Activated T-cell treated with anti-CD3 and anti-CD28 coated beads, Interleukin-2, amount 50 U/mL, for 1 hour (primary cell): ENCODE results near the gene ARHGAP36.

ENCODE experiments used
- DNase-seq: peaks from one replicate; pipeline ENCODE4 v3.0.0-alpha.2; 2020

The ARHGAP36 gene

GRCh38 chrX:131058136-131058868 is at the start of gene ARHGAP36:
ARHGAP36 (plus strand) TSS chrX:131058346; CDS start chrX:131081666, 23,320 bp downstream.
- no peak for DNase-seq

- no peak for DNase-seq
Observed at GRCh38 chrX:131010186-131010585, 48.0 kb upstream of the ARHGAP36 start.

- DNase-seq = no peak
Observed at GRCh38 chrX:131025336-131025735, 32.8 kb upstream of the ARHGAP36 start.

GRCh38 chrX:131032354-131033230 is 25.6 kb upstream of the ARHGAP36 start:
- DNase-seq = no peak

- no peak for DNase-seq
Observed at GRCh38 chrX:131034063-131034462, 24.1 kb upstream of the ARHGAP36 start.

- no peak for DNase-seq
Observed at GRCh38 chrX:131040781-131041180, 17.4 kb upstream of the ARHGAP36 start.

- DNase-seq = no peak
Observed at GRCh38 chrX:131041667-131042066, 16.5 kb upstream of the ARHGAP36 start.

GRCh38 chrX:131045726-131046125 is 12.4 kb upstream of the ARHGAP36 start:
- no peak for DNase-seq

GRCh38 chrX:131046596-131046995 is 11.6 kb upstream of the ARHGAP36 start:
- DNase-seq = no peak

GRCh38 chrX:131047180-131047579 is 11.0 kb upstream of the ARHGAP36 start:
- no peak for DNase-seq

GRCh38 chrX:131053076-131053475 is 5.1 kb upstream of the ARHGAP36 start:
- no peak for DNase-seq

GRCh38 chrX:131054906-131055305 is 3.2 kb upstream of the ARHGAP36 start:
- no peak for DNase-seq

GRCh38 chrX:131057706-131058105 is 440 bp upstream of the ARHGAP36 start:
- DNase-seq = no peak

GRCh38 chrX:131059246-131059645 is 1.1 kb downstream of the ARHGAP36 start:
- no peak for DNase-seq

- no peak for DNase-seq
Observed at GRCh38 chrX:131060147-131060546, 2.0 kb downstream of the ARHGAP36 start.

- no peak for DNase-seq
Observed at GRCh38 chrX:131061306-131061705, 3.2 kb downstream of the ARHGAP36 start.

- DNase-seq = no peak
Observed at GRCh38 chrX:131063613-131064012, 5.5 kb downstream of the ARHGAP36 start.

- DNase-seq = no peak
Observed at GRCh38 chrX:131066237-131066636, 8.1 kb downstream of the ARHGAP36 start.

- no peak for DNase-seq
Observed at GRCh38 chrX:131067216-131067615, 9.1 kb downstream of the ARHGAP36 start.

GRCh38 chrX:131067846-131068745 is 9.9 kb downstream of the ARHGAP36 start:
- DNase-seq = no peak

- no peak for DNase-seq
Observed at GRCh38 chrX:131068945-131069719, 11.0 kb downstream of the ARHGAP36 start.
